Subcutaneous adipose tissue (tissue), 4 donors: ENCODE measurements around the gene MAGI2. TPM values are rescaled to one million over a fixed set of nuclear protein-coding genes. Genes with fewer than 3 reads are reported as not detected.

Source experiments
- total RNA-seq, 4 donors: library from RNA; depleted of rRNA; stranded (reverse); fragments of >200 nt; gene quantifications; one replicate each; pipeline ENCODE4 v1.1.0, GENCODE V29; 2016
- TF ChIP-seq, protein P1 (sequence below): fragments of 450-650 bp; IDR thresholded peaks from one replicate; pipeline ENCODE4 v1.5.1; 2016; ENCODE audit warnings: low read depth, mild to moderate bottlenecking, control low read depth, antibody characterized with exemption, moderate library complexity

The MAGI2 gene
- total RNA-seq, 4 donors from 2014 or later: 13.7 to 22.9 (median 17.7) TPM

- TF ChIP-seq, protein P1, sequence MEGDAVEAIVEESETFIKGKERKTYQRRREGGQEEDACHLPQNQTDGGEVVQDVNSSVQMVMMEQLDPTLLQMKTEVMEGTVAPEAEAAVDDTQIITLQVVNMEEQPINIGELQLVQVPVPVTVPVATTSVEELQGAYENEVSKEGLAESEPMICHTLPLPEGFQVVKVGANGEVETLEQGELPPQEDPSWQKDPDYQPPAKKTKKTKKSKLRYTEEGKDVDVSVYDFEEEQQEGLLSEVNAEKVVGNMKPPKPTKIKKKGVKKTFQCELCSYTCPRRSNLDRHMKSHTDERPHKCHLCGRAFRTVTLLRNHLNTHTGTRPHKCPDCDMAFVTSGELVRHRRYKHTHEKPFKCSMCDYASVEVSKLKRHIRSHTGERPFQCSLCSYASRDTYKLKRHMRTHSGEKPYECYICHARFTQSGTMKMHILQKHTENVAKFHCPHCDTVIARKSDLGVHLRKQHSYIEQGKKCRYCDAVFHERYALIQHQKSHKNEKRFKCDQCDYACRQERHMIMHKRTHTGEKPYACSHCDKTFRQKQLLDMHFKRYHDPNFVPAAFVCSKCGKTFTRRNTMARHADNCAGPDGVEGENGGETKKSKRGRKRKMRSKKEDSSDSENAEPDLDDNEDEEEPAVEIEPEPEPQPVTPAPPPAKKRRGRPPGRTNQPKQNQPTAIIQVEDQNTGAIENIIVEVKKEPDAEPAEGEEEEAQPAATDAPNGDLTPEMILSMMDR: no peak
Observed at GRCh38 chr7:78904983-78905382, 548.5 kb downstream of the MAGI2 start.

DNA sequence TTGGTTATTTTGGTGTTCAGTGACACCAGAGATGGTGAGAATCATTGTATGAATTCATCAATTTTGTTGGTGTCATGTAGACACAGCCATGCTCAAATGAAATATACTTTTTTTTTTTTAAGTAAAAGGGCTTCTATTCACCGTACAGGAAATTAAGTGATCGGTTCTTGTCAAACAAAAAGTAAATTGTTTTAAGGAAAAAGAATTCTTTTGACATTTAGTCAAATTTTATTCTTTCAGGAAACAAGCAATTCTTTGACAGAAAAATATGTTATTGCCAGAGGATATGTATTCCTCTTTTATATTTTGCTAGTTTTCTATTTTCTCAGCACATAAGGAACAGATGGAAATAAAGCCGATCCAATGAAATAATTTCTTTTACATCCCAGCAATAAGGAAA, 551.9 kb downstream of the MAGI2 start:
- TF ChIP-seq, protein P1: no peak

- TF ChIP-seq, protein P1: no peak
Observed at GRCh38 chr7:78900806-78901205, 552.7 kb downstream of the MAGI2 start.

DNA sequence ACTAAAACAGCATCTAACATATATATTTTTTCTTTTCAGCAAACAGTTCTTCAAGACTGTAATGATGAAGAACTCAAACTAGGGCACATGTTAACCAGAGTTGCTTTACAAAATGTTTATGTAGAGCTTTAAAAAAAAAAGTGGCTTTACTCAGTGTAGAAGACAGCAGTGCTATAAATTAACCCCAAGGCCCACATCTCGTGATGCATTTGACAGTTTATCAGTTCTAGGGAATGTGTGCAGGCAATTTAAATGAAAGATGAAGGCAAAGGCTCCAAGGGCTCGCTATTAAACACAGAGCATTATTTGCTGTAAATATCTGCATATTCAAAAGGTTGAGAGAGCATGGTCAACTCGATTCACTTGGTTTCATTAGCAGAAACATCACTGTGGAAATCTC, 558.1 kb downstream of the MAGI2 start:
- TF ChIP-seq, protein P1: no peak

DNA sequence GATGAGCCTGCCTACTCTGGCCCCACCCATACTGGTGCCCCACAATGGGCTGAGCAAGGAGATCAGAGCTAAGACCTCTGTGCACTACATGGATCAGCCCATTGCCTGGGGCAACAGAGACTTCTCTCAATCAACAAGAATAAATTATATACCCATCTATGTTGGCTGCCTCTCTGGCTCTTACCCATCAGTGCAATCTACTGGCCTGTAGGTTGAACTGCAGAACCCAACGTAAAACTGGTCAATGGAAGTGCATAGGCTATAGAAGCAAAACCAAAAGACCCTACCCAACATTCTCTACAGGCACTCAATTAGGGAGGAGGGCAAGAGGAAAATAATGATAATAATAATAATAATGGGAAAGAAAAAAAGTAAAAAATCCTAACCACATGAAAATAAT, 574.3 kb downstream of the MAGI2 start:
- TF ChIP-seq, protein P1: no peak

- TF ChIP-seq, protein P1: no peak
Observed at GRCh38 chr7:78873117-78873516, 580.4 kb downstream of the MAGI2 start.

DNA sequence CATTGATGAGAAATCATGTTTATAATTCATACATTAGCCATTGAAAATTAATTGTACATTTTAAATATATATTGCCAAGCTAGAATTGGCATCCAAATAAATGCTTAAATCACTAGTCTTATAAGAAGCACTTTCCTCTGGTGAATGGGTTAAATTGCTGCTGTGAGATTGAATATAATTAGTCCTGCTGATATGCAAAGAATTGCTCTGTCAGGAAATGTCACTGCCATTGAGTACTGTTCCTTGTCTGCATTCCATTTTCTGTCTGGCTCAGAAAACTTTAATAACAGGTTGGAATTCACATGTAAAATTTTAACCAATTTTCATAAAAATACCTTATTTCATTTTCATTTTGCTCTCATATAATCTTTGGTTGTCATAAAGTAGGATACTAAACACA, 589.1 kb downstream of the MAGI2 start:
- TF ChIP-seq, protein P1: no peak
